Large intestine (tissue), 3 donors: Measurements from ENCODE around the gene SNX15. TPM values are rescaled to one million over a fixed set of nuclear protein-coding genes. Genes with fewer than 3 reads are reported as not detected.
A peak's percentile ranks its signal among the peaks of the same experiment; 100 is the strongest.
"Not testable (repeated sequence)": the region's sequence is repeated elsewhere in the genome, so short reads cannot be mapped to it uniquely, and the experiment has no call there.

ENCODE experiments used
- DNase-seq, 2 donors: peaks; one replicate each; pipeline versions ENCODE4 v3.0.0 to v3.0.0-alpha.2; 2013
- H3K27ac ChIP-seq: one replicate; pipeline ENCODE4 v1.5.1; 2013; ENCODE audit warnings: low read length
- H3K27me3 ChIP-seq: 2 replicates; pipeline ENCODE4 v1.6.1; 2013; ENCODE audit warnings: low read length; ENCODE audit not compliant: control insufficient read depth, insufficient read depth
- H3K36me3 ChIP-seq: 2 replicates; pipeline ENCODE4 v1.6.1; 2013; ENCODE audit warnings: low read length; ENCODE audit not compliant: control insufficient read depth, insufficient read depth
- H3K4me1 ChIP-seq: one replicate; pipeline ENCODE4 v1.6.1; 2013; ENCODE audit warnings: low read length; ENCODE audit not compliant: control insufficient read depth, insufficient read depth
- H3K4me3 ChIP-seq: one replicate; pipeline ENCODE4 v1.5.1; 2013; ENCODE audit warnings: low read length
- H3K9me3 ChIP-seq: one replicate; pipeline ENCODE4 v1.6.1; 2013; ENCODE audit warnings: mild to moderate bottlenecking, low read depth, low read length, moderate library complexity; ENCODE audit not compliant: control insufficient read depth
- WGBS: methylation state at CpG from one replicate; pipeline ENCODE4 v1.1.5; 2013; ENCODE audit warnings: low lambda C conversion rate; ENCODE audit not compliant: insufficient coverage; 5-methylcytosine and 5-hydroxymethylcytosine counted together
- polyA plus RNA-seq: library from polyadenylated mRNA; unstranded; fragments of 120-200 nt; gene quantifications from one replicate; pipeline ENCODE4 v1.2.1, GENCODE V29; 2013

The SNX15 gene
- polyA plus RNA-seq, 1 donor: 37.7 TPM

GRCh38 chr11:65014726-65015227 is 12.5 kb upstream of the SNX15 start:
- peak overlapping the region; percentile 80 for H3K4me3 ChIP-seq
- peak in 1 of 2 donors; percentile 40 for DNase-seq
- H3K9me3 ChIP-seq: no peaks in the 10 kb centered on the region
- H3K36me3 ChIP-seq: peaks cover 21% of the 10 kb centered on the region
- peaks cover 8% of the 10 kb centered on the region for H3K4me1 ChIP-seq
- H3K27ac ChIP-seq: peak overlapping the region; percentile 100
- WGBS: no CpG with 5 or more reads among the region's 23 CpGs
- H3K27me3 ChIP-seq: no peaks in the 10 kb centered on the region

- H3K9me3 ChIP-seq: no peaks in the 10 kb centered on the region
- no peaks in the 10 kb centered on the region for H3K27me3 ChIP-seq
- no peak overlapping the region for H3K27ac ChIP-seq
- no peak overlapping the region for H3K4me3 ChIP-seq
- no peak for DNase-seq
- H3K36me3 ChIP-seq: peaks cover 35% of the 10 kb centered on the region
- H3K4me1 ChIP-seq: peaks cover 8% of the 10 kb centered on the region
- WGBS: 80% methylated on average over 1 of the region's 4 CpGs
Measured at GRCh38 chr11:65016705-65017104, 10.5 kb upstream of the SNX15 start.

- H3K4me3 ChIP-seq: no peak overlapping the region
- H3K27ac ChIP-seq: no peak overlapping the region
- H3K36me3 ChIP-seq: peaks cover 41% of the 10 kb centered on the region
- H3K4me1 ChIP-seq: peaks cover 11% of the 10 kb centered on the region
- no peaks in the 10 kb centered on the region for H3K27me3 ChIP-seq
- DNase-seq: no peak
- no CpG with 5 or more reads among the region's 6 CpGs for WGBS
- no peaks in the 10 kb centered on the region for H3K9me3 ChIP-seq
Measured at GRCh38 chr11:65017937-65018336, 9.3 kb upstream of the SNX15 start.

DNA sequence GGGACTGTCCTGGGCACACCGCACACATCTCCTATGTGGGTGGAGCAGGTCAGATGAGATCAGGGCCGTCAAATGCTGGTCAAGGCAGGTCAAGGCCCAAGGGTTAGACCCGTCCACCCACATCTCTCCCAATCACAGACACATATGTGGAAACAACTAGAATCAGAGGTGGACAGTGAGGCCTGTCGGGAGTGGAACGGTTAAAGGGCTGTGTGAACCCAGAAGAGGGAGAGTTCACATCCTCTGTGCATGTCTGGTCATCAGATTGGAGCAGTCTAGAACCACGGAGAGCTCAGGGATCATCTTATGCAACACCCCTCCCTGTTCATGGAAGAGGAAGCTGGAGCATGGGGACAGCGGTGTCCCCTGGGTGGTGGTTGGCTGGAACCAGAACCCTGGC is 7.4 kb upstream of the SNX15 start:
- no peak for DNase-seq
- Histone ChIP-seq H3K27ac (no peak overlapping the region), H3K27me3 (no peaks in the 10 kb centered on the region), H3K9me3 (no peaks in the 10 kb centered on the region), H3K4me3 (no peak overlapping the region), H3K36me3 (peaks cover 41% of the 10 kb centered on the region), H3K4me1 (peaks cover 13% of the 10 kb centered on the region)
- WGBS: 80% methylated on average over 1 of the region's 7 CpGs

- peaks cover 41% of the 10 kb centered on the region for H3K36me3 ChIP-seq
Measured at GRCh38 chr11:65021003-65021402, 6.2 kb upstream of the SNX15 start.

GRCh38 chr11:65021509-65021908 is 5.7 kb upstream of the SNX15 start:
- DNase-seq: no peak
- Histone ChIP-seq H3K4me3 (no peak overlapping the region), H3K27me3 (no peaks in the 10 kb centered on the region), H3K9me3 (no peaks in the 10 kb centered on the region), H3K4me1 (peaks cover 13% of the 10 kb centered on the region), H3K36me3 (peaks cover 41% of the 10 kb centered on the region), H3K27ac (no peak overlapping the region)
- WGBS: no CpG with 5 or more reads among the region's 11 CpGs

More at GRCh38 chr11:65021003-65021402, 6.2 kb upstream of the SNX15 start:
- no peak for DNase-seq
- Histone ChIP-seq H3K4me3 (no peak overlapping the region), H3K27me3 (no peaks in the 10 kb centered on the region), H3K4me1 (peaks cover 13% of the 10 kb centered on the region), H3K27ac (no peak overlapping the region), H3K9me3 (no peaks in the 10 kb centered on the region)
- no CpG with 5 or more reads among the region's 3 CpGs for WGBS

DNA sequence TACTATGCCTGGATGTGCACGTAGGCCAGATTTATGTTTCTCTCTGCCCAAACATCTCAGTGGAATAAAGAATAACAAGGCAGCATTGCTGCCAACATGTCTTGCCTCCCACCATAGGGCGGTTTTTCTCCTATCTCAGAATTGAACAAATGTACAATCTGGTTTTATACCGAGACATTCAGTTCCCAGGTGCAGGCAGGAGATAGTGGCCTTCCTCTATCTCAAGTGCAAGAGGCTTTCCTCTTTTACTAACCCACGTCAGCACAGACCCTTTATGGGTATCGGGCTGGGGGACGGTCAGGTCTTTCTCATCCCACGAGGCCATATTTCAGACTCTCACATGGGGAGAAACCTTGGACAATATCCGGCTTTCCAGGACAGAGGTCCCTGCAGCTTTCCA is 3.7 kb upstream of the SNX15 start:
- H3K4me3 ChIP-seq, H3K27me3 ChIP-seq, H3K9me3 ChIP-seq, DNase-seq: not testable (repeated sequence)
- peaks cover 26% of the 10 kb centered on the region for H3K36me3 ChIP-seq
- WGBS: no CpG with 5 or more reads among the region's 8 CpGs
- peaks cover 19% of the 10 kb centered on the region for H3K4me1 ChIP-seq
- peak overlapping the region; percentile 40 for H3K27ac ChIP-seq

GRCh38 chr11:65026810-65027209 is 429 bp upstream of the SNX15 start:
- H3K27me3 ChIP-seq: no peaks in the 10 kb centered on the region
- H3K9me3 ChIP-seq: no peaks in the 10 kb centered on the region
- peaks cover 19% of the 10 kb centered on the region for H3K4me1 ChIP-seq
- H3K36me3 ChIP-seq: peaks cover 11% of the 10 kb centered on the region
- no peak for DNase-seq
- H3K27ac ChIP-seq: peak overlapping the region; percentile 96
- whole genome bisulfite sequencing: 50% methylated on average over 1 of the region's 10 CpGs
- H3K4me3 ChIP-seq: peak overlapping the region; percentile 70

- Histone ChIP-seq H3K27ac (no peak overlapping the region), H3K36me3 (peaks cover 46% of the 10 kb centered on the region), H3K4me3 (no peak overlapping the region), H3K9me3 (no peaks in the 10 kb centered on the region), H3K4me1 (no peaks in the 10 kb centered on the region), H3K27me3 (no peaks in the 10 kb centered on the region)
- WGBS: no CpG with 5 or more reads among the region's 13 CpGs
- DNase-seq: no peak
Measured at GRCh38 chr11:65032216-65032615, 5.0 kb downstream of the SNX15 start.

GRCh38 chr11:65034423-65034822 is 7.2 kb downstream of the SNX15 start:
- Histone ChIP-seq H3K4me3 (no peak overlapping the region), H3K36me3 (peaks cover 63% of the 10 kb centered on the region), H3K4me1 (no peaks in the 10 kb centered on the region), H3K27ac (no peak overlapping the region), H3K9me3 (no peaks in the 10 kb centered on the region), H3K27me3 (no peaks in the 10 kb centered on the region)
- DNase-seq: no peak
- no CpG with 5 or more reads among the region's 2 CpGs for WGBS

- no peaks in the 10 kb centered on the region for H3K27me3 ChIP-seq
- no peaks in the 10 kb centered on the region for H3K9me3 ChIP-seq
- no peaks in the 10 kb centered on the region for H3K4me1 ChIP-seq
- H3K4me3 ChIP-seq: no peak overlapping the region
- no peak for DNase-seq
- no peak overlapping the region for H3K27ac ChIP-seq
- peaks cover 67% of the 10 kb centered on the region for H3K36me3 ChIP-seq
- no CpG with 5 or more reads among the region's 11 CpGs for whole genome bisulfite sequencing
Measured at GRCh38 chr11:65035579-65035978, 8.3 kb downstream of the SNX15 start.
